NAMALWA (cell line): ENCODE results near the gene TPPP3.
A peak's percentile ranks its signal among the peaks of the same experiment; 100 is the strongest.

ENCODE experiments used
- DNase-seq: peaks from one replicate; pipeline ENCODE4 v3.0.0-alpha.2; 2015; ENCODE audit warnings: low spot score

Gene TPPP3

GRCh38 chr16:67393111-67393787 lies at the start of gene TPPP3:
Gene TPPP3 (minus strand): TSS chr16:67393498. CDS start chr16:67391111, 2,387 bp downstream.
- DNase-seq, result no peak

GRCh38 chr16:67442581-67443255 lies 49.4 kb upstream of the TPPP3 start:
- no peak for DNase-seq

- no peak for DNase-seq
These were observed 48.6 kb upstream of the TPPP3 start for GRCh38 chr16:67441907-67442306.

GRCh38 chr16:67441271-67441753 lies 48.0 kb upstream of the TPPP3 start:
- DNase-seq, result no peak

GRCh38 chr16:67438824-67439393 lies 45.6 kb upstream of the TPPP3 start:
- no peak for DNase-seq

GRCh38 chr16:67438098-67438791 lies 44.9 kb upstream of the TPPP3 start:
- no peak for DNase-seq

- DNase-seq, result no peak
These were observed 44.2 kb upstream of the TPPP3 start for GRCh38 chr16:67437513-67437912.

GRCh38 chr16:67436640-67437193 lies 43.4 kb upstream of the TPPP3 start:
- no peak for DNase-seq

GRCh38 chr16:67435758-67436164 lies 42.5 kb upstream of the TPPP3 start:
- no peak for DNase-seq

- DNase-seq, result no peak
These were observed 39.9 kb upstream of the TPPP3 start for GRCh38 chr16:67433131-67433719.

GRCh38 chr16:67432506-67432890 lies 39.2 kb upstream of the TPPP3 start:
- no peak for DNase-seq

GRCh38 chr16:67431775-67432505 lies 38.6 kb upstream of the TPPP3 start:
- DNase-seq, result no peak

- no peak for DNase-seq
These were observed 37.9 kb upstream of the TPPP3 start, which contains the start of gene HSD11B2 for GRCh38 chr16:67430977-67431774. Gene HSD11B2 (plus strand): TSS chr16:67431121. CDS start chr16:67431249, 128 bp downstream.

- DNase-seq, result no peak
These were observed 37.2 kb upstream of the TPPP3 start for GRCh38 chr16:67430504-67430976.

GRCh38 chr16:67429799-67430503 lies 36.7 kb upstream of the TPPP3 start:
- no peak for DNase-seq

GRCh38 chr16:67429053-67429798 lies 35.9 kb upstream of the TPPP3 start:
- no peak for DNase-seq

GRCh38 chr16:67428146-67428731 lies 34.9 kb upstream of the TPPP3 start:
- peak; percentile 78 for DNase-seq

GRCh38 chr16:67426950-67427349 lies 33.7 kb upstream of the TPPP3 start:
- no peak for DNase-seq
